HG03342 (cell line): ENCODE results near the gene RNF26.

Source experiments
- ATAC-seq: cut with Tn5 transposase; IDR thresholded peaks from one replicate; pipeline ENCODE4 v1.9.1; 2021; ENCODE audit warnings: mild to moderate bottlenecking, moderate library complexity; ENCODE audit not compliant: unreplicated experiment

The RNF26 gene

GRCh38 chr11:119315131-119316015 is 19.0 kb upstream of the RNF26 start:
- ATAC-seq: no peak

- ATAC-seq: no peak
These were observed 18.2 kb upstream of the RNF26 start for GRCh38 chr11:119316016-119316728.

- ATAC-seq: no peak
These were observed 17.4 kb upstream of the RNF26 start, which contains the start of gene MCAM for GRCh38 chr11:119316729-119317591. MCAM (minus strand) TSS chr11:119317130; CDS start chr11:119317101, 29 bp downstream.

- no peak for ATAC-seq
These were observed 16.6 kb upstream of the RNF26 start for GRCh38 chr11:119317592-119318239.

GRCh38 chr11:119318240-119319135 is 15.8 kb upstream of the RNF26 start:
- ATAC-seq: no peak

- ATAC-seq: no peak
These were observed 15.1 kb upstream of the RNF26 start for GRCh38 chr11:119319136-119319699.

- ATAC-seq: no peak
These were observed 14.6 kb upstream of the RNF26 start for GRCh38 chr11:119319700-119320239.

- ATAC-seq: no peak
These were observed 14.0 kb upstream of the RNF26 start for GRCh38 chr11:119320240-119320775.

- ATAC-seq: peak; percentile 55
These were observed 13.4 kb upstream of the RNF26 start for GRCh38 chr11:119320776-119321524.

- ATAC-seq: no peak
These were observed 12.0 kb upstream of the RNF26 start for GRCh38 chr11:119322360-119322739.

GRCh38 chr11:119322921-119323531 is 11.3 kb upstream of the RNF26 start:
- no peak for ATAC-seq

- ATAC-seq: no peak
These were observed 10.7 kb upstream of the RNF26 start for GRCh38 chr11:119323532-119324033.

GRCh38 chr11:119324189-119324588 is 10.1 kb upstream of the RNF26 start:
- ATAC-seq: no peak

GRCh38 chr11:119329320-119329719 is 5.0 kb upstream of the RNF26 start:
- ATAC-seq: no peak

GRCh38 chr11:119330237-119330636 is 4.1 kb upstream of the RNF26 start:
- no peak for ATAC-seq

GRCh38 chr11:119332111-119332765 is 2.1 kb upstream of the RNF26 start:
- ATAC-seq: no peak
